HepG2 (cell line): ENCODE measurements around the gene CRYZ. TPM values are rescaled to one million over a fixed set of nuclear protein-coding genes. Genes with fewer than 3 reads are reported as not detected.

Source experiments
- ARID4A ChIP-seq: sonication (generic); formaldehyde crosslinking; IDR thresholded peaks from 2 replicates; pipeline ENCODE4 v1.5.0; 2020; ENCODE audit warnings: mild to moderate bottlenecking, missing genetic modification reagents, borderline replicate concordance
- FOSL2 ChIP-seq: sonication (generic); formaldehyde crosslinking; IDR thresholded peaks from 2 replicates; pipeline ENCODE4 v1.4.0; 2020; ENCODE audit warnings: missing genetic modification reagents
- FOXK1 ChIP-seq: sonication (generic); formaldehyde crosslinking; IDR thresholded peaks from 2 replicates; pipeline ENCODE4 v1.4.0; 2020; ENCODE audit warnings: low read depth, missing genetic modification reagents, borderline replicate concordance
- HNF1A ChIP-seq, 2 experiments: sonication (generic) in 1 of 2; formaldehyde crosslinking in 1 of 2; IDR thresholded peaks; 2 replicates each; pipeline versions ENCODE4 v1.4.0 to v1.6.1; 2016 to 2020; ENCODE audit warnings: borderline replicate concordance in 1 of 2, low read depth in 1 of 2, mild to moderate bottlenecking in 1 of 2, missing genetic modification reagents in 1 of 2
- HNRNPUL1 ChIP-seq: fragments of 200-400 bp; formaldehyde crosslinking; IDR thresholded peaks from 2 replicates; pipeline ENCODE4 v1.6.1; 2017; ENCODE audit warnings: low read depth, mild to moderate bottlenecking, low read length, moderate library complexity
- IRF2 ChIP-seq: IDR thresholded peaks from 2 replicates; pipeline ENCODE4 v1.6.1; 2018; ENCODE audit warnings: missing genetic modification reagents, missing compliant biosample characterization
- JUNB ChIP-seq: sonication (generic); formaldehyde crosslinking; IDR thresholded peaks from 2 replicates; pipeline ENCODE4 v1.8.0; 2022; ENCODE audit warnings: missing genetic modification reagents, mild to moderate bottlenecking, borderline replicate concordance
- NCOR1 ChIP-seq: fragments of 200-600 bp; sonication (generic); IDR thresholded peaks from 2 replicates; pipeline ENCODE4 v1.7.0; 2017; ENCODE audit warnings: antibody characterized with exemption, low read length, borderline replicate concordance
- NR2F2 ChIP-seq: IDR thresholded peaks from 2 replicates; pipeline ENCODE4 v1.6.1; 2012; ENCODE audit warnings: low read depth, inconsistent platforms, borderline replicate concordance
- POGZ ChIP-seq: sonication (generic); formaldehyde crosslinking; IDR thresholded peaks from 2 replicates; pipeline ENCODE4 v1.4.0; 2020; ENCODE audit warnings: mild to moderate bottlenecking, missing genetic modification reagents
- POLR2A ChIP-seq, 2 experiments: IDR thresholded peaks; 2 replicates each; pipeline ENCODE4 v1.6.1; 2011; ENCODE audit warnings: low read depth in 2 of 2, low read length in 2 of 2, mild to moderate bottlenecking in 1 of 2, moderate library complexity in 1 of 2; ENCODE audit not compliant: insufficient read depth in 1 of 2
- SAP130 ChIP-seq: IDR thresholded peaks from 2 replicates; pipeline ENCODE4 v1.6.1; 2016; ENCODE audit warnings: low read depth
- SP5 ChIP-seq: IDR thresholded peaks from 2 replicates; pipeline ENCODE4 v1.6.1; 2016; ENCODE audit warnings: low read depth, borderline replicate concordance
- ZNF431 ChIP-seq: sonication (generic); formaldehyde crosslinking; IDR thresholded peaks from 2 replicates; pipeline ENCODE4 v1.9.0; 2022; ENCODE audit warnings: missing genetic modification reagents, low read depth, mild to moderate bottlenecking, borderline replicate concordance
- ZNF543 ChIP-seq: sonication (generic); formaldehyde crosslinking; IDR thresholded peaks from 2 replicates; pipeline ENCODE4 v1.4.0; 2020; ENCODE audit warnings: mild to moderate bottlenecking, missing genetic modification reagents
- polyA plus RNA-seq, 8 experiments: library from polyadenylated mRNA; depleted of rRNA in 3 of 8; stranded (reverse) in 7 of 8; unstranded in 1 of 8; fragments of >200 nt; fragmentation: Illumina TruSeq in 4 of 8; extraction: Trizol in 4 of 8; gene quantifications; 2 replicates each; pipeline versions ENCODE4 v1.2.1 to v1.2.3, GENCODE V29; 2011 to 2016; ENCODE audit warnings: low read depth in 4 of 8, missing spikeins in 1 of 8, mixed read lengths in 1 of 8; ENCODE audit not compliant: insufficient read depth in 1 of 8
- total RNA-seq, 5 experiments: library from RNA; depleted of rRNA; stranded (reverse); fragments of >200 nt; fragmentation: Illumina TruSeq; extraction: Trizol; gene quantifications; 2 replicates each; pipeline ENCODE4 v1.2.3, GENCODE V29; 2016; ENCODE audit warnings: low read depth in 1 of 5
- TF ChIP-seq, protein P1 (sequence below): sonication (generic); formaldehyde crosslinking; conservative IDR thresholded peaks from 2 replicates; pipeline ENCODE4 v1.8.0; 2022; ENCODE audit warnings: missing genetic modification reagents
- TF ChIP-seq, protein P2 (sequence below): sonication (generic); formaldehyde crosslinking; IDR thresholded peaks from 2 replicates; pipeline ENCODE4 v1.5.1; 2020; ENCODE audit warnings: mild to moderate bottlenecking, moderate library complexity, missing genetic modification reagents

The CRYZ gene
- total and polyA plus RNA-seq, 2 of the 13 experiments (the other 11 are each of a cell fraction or from before 2014, with no cell fraction given): 115 to 211 TPM

GRCh38 chr1:74731399-74732052, 1.3 kb downstream of the CRYZ start (continued):
- TF ChIP-seq ARID4A (CRISPR knock-in tag): peak; percentile 28; the same call in 1 of the 2 replicates
- no peak for TF ChIP-seq JUNB (CRISPR knock-in tag)
- TF ChIP-seq POLR2A (IDR thresholded peaks at IDR 0.05; ENCODE audit: insufficient read depth in 1 of 2, low read depth in 2 of 2, low read length in 2 of 2): peak; percentile 82 to 97
- TF ChIP-seq NCOR1: peak; percentile 27; the same call in 1 of the 2 replicates
- no peak for TF ChIP-seq SP5 (CRISPR knock-in tag)
- TF ChIP-seq IRF2 (CRISPR knock-in tag): peak; percentile 47; the same call in 1 of the 2 replicates
- TF ChIP-seq, protein P1, sequence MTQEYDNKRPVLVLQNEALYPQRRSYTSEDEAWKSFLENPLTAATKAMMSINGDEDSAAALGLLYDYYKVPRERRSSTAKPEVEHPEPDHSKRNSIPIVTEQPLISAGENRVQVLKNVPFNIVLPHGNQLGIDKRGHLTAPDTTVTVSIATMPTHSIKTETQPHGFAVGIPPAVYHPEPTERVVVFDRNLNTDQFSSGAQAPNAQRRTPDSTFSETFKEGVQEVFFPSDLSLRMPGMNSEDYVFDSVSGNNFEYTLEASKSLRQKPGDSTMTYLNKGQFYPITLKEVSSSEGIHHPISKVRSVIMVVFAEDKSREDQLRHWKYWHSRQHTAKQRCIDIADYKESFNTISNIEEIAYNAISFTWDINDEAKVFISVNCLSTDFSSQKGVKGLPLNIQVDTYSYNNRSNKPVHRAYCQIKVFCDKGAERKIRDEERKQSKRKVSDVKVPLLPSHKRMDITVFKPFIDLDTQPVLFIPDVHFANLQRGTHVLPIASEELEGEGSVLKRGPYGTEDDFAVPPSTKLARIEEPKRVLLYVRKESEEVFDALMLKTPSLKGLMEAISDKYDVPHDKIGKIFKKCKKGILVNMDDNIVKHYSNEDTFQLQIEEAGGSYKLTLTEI (CRISPR knock-in tag): no peak
- peak; percentile 82 for TF ChIP-seq FOSL2 (CRISPR knock-in tag)
- peak; percentile 50; the same call in 1 of the 2 replicates for TF ChIP-seq FOXK1
- TF ChIP-seq ZNF431: no peak
- peak; percentile 13; the same call in 1 of the 2 replicates for TF ChIP-seq HNRNPUL1
- TF ChIP-seq SAP130 (CRISPR knock-in tag): peak; percentile 75; the same call in 1 of the 2 replicates
- 0 out of 2 replicates have a peak, but pooled peaks have one; percentile 14 for TF ChIP-seq NR2F2
- TF ChIP-seq, protein P2, sequence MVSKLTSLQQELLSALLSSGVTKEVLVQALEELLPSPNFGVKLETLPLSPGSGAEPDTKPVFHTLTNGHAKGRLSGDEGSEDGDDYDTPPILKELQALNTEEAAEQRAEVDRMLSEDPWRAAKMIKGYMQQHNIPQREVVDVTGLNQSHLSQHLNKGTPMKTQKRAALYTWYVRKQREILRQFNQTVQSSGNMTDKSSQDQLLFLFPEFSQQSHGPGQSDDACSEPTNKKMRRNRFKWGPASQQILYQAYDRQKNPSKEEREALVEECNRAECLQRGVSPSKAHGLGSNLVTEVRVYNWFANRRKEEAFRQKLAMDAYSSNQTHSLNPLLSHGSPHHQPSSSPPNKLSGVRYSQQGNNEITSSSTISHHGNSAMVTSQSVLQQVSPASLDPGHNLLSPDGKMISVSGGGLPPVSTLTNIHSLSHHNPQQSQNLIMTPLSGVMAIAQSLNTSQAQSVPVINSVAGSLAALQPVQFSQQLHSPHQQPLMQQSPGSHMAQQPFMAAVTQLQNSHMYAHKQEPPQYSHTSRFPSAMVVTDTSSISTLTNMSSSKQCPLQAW (CRISPR knock-in tag): peak; percentile 96
- peak; percentile 89 for TF ChIP-seq HNF1A (IDR thresholded peaks at IDR 0.05; ENCODE audit: low read depth)
- TF ChIP-seq HNF1A (CRISPR knock-in tag; IDR thresholded peaks at IDR 0.05; ENCODE audit: borderline replicate concordance): peak; percentile 85
- TF ChIP-seq ZNF543 (CRISPR knock-in tag): no peak
- peak; percentile 19; the same call in 1 of the 2 replicates for TF ChIP-seq POGZ (CRISPR knock-in tag)
